Progenitor cell of endocrine pancreas (in vitro differentiated cells): Measurements from ENCODE around the gene ADM. TPM values are rescaled to one million over a fixed set of nuclear protein-coding genes. Genes with fewer than 3 reads are reported as not detected.

Experiments used
- DNase-seq: peaks from one replicate; pipeline ENCODE4 v3.0.0; 2021; ENCODE audit warnings: low spot score; ENCODE audit not compliant: unreplicated experiment
- H3K27ac Mint-ChIP-seq: 2 replicates; pipeline ENCODE4 v1.8.0; 2021; ENCODE audit warnings: mild to moderate bottlenecking, moderate library complexity, mixed read lengths
- H3K27me3 Mint-ChIP-seq: 2 replicates; pipeline ENCODE4 v1.8.0; 2021; ENCODE audit warnings: mixed read lengths
- H3K36me3 Mint-ChIP-seq: 2 replicates; pipeline ENCODE4 v1.8.0; 2022; ENCODE audit warnings: mixed read lengths; ENCODE audit not compliant: insufficient read depth
- H3K4me1 Mint-ChIP-seq: 2 replicates; pipeline ENCODE4 v1.8.0; 2021; ENCODE audit warnings: low read depth, mixed read lengths
- H3K4me3 Mint-ChIP-seq: 2 replicates; pipeline ENCODE4 v1.8.0; 2021; ENCODE audit warnings: low read depth, mild to moderate bottlenecking, moderate library complexity, mixed read lengths
- H3K9me3 Mint-ChIP-seq: 2 replicates; pipeline ENCODE4 v1.8.0; 2021; ENCODE audit warnings: low read depth, mixed read lengths
- CTCF ChIP-seq: fragments of 200-600 bp; sonication (generic); IDR thresholded peaks from one replicate; pipeline ENCODE4 v1.5.0; 2021; ENCODE audit warnings: antibody characterized with exemption, mild to moderate bottlenecking; ENCODE audit not compliant: unreplicated experiment
- total RNA-seq: library from RNA; stranded (reverse); gene quantifications from 2 replicates; pipeline ENCODE4 v1.2.1, GENCODE V29; 2021

ADM gene
- total RNA-seq, 1 donor from 2014 or later: 8.4 TPM

GRCh38 chr11:10319702-10320558 lies 15.1 kb downstream of the ADM start:
- Mint-ChIP-seq H3K27ac (no peak overlapping the region), H3K4me1 (peaks cover 27% of the 10 kb centered on the region), H3K36me3 (no peaks in the 10 kb centered on the region), H3K27me3 (no peaks in the 10 kb centered on the region), H3K9me3 (no peaks in the 10 kb centered on the region), H3K4me3 (no peak overlapping the region)
- no peak for TF ChIP-seq CTCF
- DNase-seq: no peak

DNA sequence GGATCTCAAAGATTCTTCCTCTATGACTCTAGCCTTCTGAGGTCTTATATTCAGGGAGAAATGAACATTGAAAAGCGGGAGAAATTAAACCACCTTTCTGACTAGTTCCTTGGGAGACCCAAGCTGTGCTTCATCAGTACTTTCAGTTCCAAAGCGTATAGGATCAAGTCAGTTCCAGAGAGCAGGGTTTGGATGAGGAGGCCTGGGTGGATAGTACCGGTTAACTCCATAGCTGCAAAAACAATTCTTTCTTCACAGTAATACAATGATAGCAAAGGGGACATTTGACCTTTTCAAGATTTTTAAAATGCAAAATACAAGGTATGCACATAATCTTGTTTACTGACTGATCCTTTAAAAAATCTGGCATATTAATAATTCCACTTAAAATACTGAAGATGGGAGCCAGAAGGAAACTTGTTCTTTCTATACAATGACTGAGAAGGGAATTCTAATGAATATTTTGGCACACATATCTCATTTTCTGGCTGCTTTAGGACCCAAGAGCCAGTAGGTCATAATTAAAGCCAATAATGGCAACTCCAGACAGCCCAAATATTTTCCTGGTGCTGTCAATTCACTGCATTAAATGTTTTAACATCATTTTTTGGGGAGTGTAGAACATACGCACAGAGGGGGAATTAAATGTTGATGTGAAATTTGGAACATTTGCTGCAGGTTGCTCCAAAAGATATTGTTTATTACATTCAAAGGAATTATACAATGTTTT lies 16.0 kb downstream of the ADM start:
- no peaks in the 10 kb centered on the region for H3K27me3 Mint-ChIP-seq
- no peak for DNase-seq
- H3K9me3 Mint-ChIP-seq: no peaks in the 10 kb centered on the region
- no peaks in the 10 kb centered on the region for H3K36me3 Mint-ChIP-seq
- H3K4me3 Mint-ChIP-seq: no peak overlapping the region
- H3K4me1 Mint-ChIP-seq: peaks cover 33% of the 10 kb centered on the region
- TF ChIP-seq CTCF: no peak
- H3K27ac Mint-ChIP-seq: no peak overlapping the region

GRCh38 chr11:10322401-10322800 lies 17.5 kb downstream of the ADM start:
- H3K9me3 Mint-ChIP-seq: no peaks in the 10 kb centered on the region
- no peak for TF ChIP-seq CTCF
- H3K27me3 Mint-ChIP-seq: no peaks in the 10 kb centered on the region
- H3K4me3 Mint-ChIP-seq: no peak overlapping the region
- H3K36me3 Mint-ChIP-seq: no peaks in the 10 kb centered on the region
- peaks cover 38% of the 10 kb centered on the region for H3K4me1 Mint-ChIP-seq
- H3K27ac Mint-ChIP-seq: peak overlapping the region; percentile 79
- DNase-seq: no peak

- peak; percentile 66 for TF ChIP-seq CTCF
- no peak for DNase-seq
- Mint-ChIP-seq H3K36me3 (no peaks in the 10 kb centered on the region), H3K27me3 (no peaks in the 10 kb centered on the region), H3K9me3 (no peaks in the 10 kb centered on the region), H3K4me1 (peaks cover 40% of the 10 kb centered on the region), H3K4me3 (no peak overlapping the region), H3K27ac (peak overlapping the region; percentile 82)
Observed at GRCh38 chr11:10322830-10323792, 18.2 kb downstream of the ADM start.

DNA sequence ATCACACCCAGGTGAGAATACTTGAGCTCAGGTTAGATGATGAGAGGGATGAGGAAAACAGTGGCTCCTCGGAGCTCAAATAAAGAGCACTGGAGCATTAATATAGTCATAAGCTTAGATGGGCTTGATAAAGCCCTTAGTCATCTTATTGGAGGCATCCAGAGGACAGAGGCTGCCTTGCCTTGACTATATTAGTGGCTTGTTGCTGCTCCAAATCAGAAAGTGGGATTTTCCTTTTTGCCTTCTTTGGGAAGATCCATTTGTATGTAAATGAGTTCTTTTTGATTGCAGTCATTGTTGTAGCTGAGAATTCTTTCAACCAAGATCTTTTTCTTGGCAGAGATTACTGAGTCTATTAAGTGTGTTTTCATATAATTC lies 18.9 kb downstream of the ADM start:
- H3K27ac Mint-ChIP-seq: peak overlapping the region; percentile 82

More for the DNA sequence above, 18.9 kb downstream of the ADM start:
- no peak for TF ChIP-seq CTCF
- Mint-ChIP-seq H3K36me3 (no peaks in the 10 kb centered on the region), H3K4me3 (no peak overlapping the region), H3K9me3 (no peaks in the 10 kb centered on the region), H3K27me3 (no peaks in the 10 kb centered on the region), H3K4me1 (peaks cover 46% of the 10 kb centered on the region)
- no peak for DNase-seq
